ENCODE results near the gene CLCN3. TPM values are rescaled to one million over a fixed set of nuclear protein-coding genes. Genes with fewer than 3 reads are reported as not detected.

Gene CLCN3
- total and polyA plus RNA-seq, 8 donors = 9.1 to 41.4 (median 30.8) TPM

DNA sequence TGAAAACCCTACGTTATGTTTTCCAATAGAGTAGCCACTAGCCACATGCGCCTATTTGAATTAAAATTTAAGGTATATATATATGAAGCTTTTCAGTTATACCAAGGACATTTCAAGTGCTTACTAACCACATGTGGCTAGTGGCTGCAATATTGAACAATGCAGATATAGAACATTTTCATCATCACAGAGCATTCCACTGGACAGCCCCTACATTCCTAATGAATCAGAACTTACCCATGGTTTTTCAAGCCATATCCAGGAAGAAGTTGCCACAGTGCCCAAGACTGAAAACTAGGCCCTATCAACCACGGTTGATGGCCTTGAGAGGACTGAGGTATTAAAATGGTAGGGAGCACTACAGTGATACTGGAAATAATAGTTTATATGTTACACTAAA lies 37.7 kb upstream of the CLCN3 start:
- no peak for DNase-seq
- Histone ChIP-seq H3K4me3 (no peak overlapping the region), H3K27me3 (no peaks in the 10 kb centered on the region), H3K4me1 (no peaks in the 10 kb centered on the region), H3K36me3 (no peaks in the 10 kb centered on the region), H3K27ac (no peak overlapping the region), H3K9me3 (no peaks in the 10 kb centered on the region)
- no peak for FAIRE-seq
- no peak for ATAC-seq
- TF ChIP-seq CTCF (IDR thresholded peaks at IDR 0.05) = no peak
- 91 to 96% methylated on average over 3 of the region's 3 CpGs for WGBS, 2 donors
- intact Hi-C loops (cut with DNase I) = no loop called here

DNA sequence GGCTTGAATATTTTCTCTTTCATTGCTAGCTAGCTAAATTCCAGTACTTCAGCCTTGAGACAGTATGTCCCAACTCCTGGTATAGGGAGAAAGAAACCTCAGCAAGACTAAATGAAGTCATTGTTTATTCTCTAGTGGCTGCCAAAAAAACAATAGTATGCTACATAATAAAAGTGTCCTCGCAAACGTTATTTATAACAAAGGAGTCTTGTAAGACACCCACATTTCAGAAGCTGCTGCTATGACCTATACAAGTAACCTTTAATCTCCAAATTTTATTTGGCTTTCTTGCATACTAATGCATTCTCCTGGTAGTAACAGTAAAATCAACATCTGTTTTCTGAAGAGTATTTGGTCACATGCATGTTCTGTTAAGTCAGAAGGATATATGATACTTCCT lies 36.8 kb upstream of the CLCN3 start:
- Histone ChIP-seq H3K27me3 (no peaks in the 10 kb centered on the region), H3K4me1 (no peaks in the 10 kb centered on the region), H3K4me3 (no peak overlapping the region), H3K9me3 (no peaks in the 10 kb centered on the region), H3K36me3 (no peaks in the 10 kb centered on the region), H3K27ac (no peak overlapping the region)
- TF ChIP-seq CTCF (IDR thresholded peaks at IDR 0.05) = no peak
- ATAC-seq = no peak
- intact Hi-C loops (cut with DNase I) = no loop called here
- DNase-seq = no peak
- 41 to 42% methylated on average over 2 of the region's 2 CpGs for WGBS, 2 donors
- no peak for FAIRE-seq

GRCh38 chr4:169593050-169593560 lies 27.3 kb upstream of the CLCN3 start:
- no peaks in the 10 kb centered on the region for H3K36me3 ChIP-seq
- ATAC-seq = no peak
- 93 to 97% methylated on average over 1 of the region's 1 CpG for WGBS, 2 donors
- no peak for TF ChIP-seq CTCF (IDR thresholded peaks at IDR 0.05)
- no peak for FAIRE-seq
- H3K4me3 ChIP-seq = no peak overlapping the region
- H3K9me3 ChIP-seq = no peaks in the 10 kb centered on the region
- no peak for DNase-seq
- no peaks in the 10 kb centered on the region for H3K27me3 ChIP-seq
- no peaks in the 10 kb centered on the region for H3K4me1 ChIP-seq
- intact Hi-C loops (cut with DNase I) = no loop called here
- no peak overlapping the region for H3K27ac ChIP-seq

- ATAC-seq (no peak), FAIRE-seq (no peak), DNase-seq (no peak)
- Histone ChIP-seq H3K27me3 (no peaks in the 10 kb centered on the region), H3K9me3 (no peaks in the 10 kb centered on the region), H3K36me3 (no peaks in the 10 kb centered on the region), H3K4me3 (no peak overlapping the region), H3K4me1 (no peaks in the 10 kb centered on the region), H3K27ac (no peak overlapping the region)
- intact Hi-C loops (cut with DNase I) = no loop called here
- no peak for TF ChIP-seq CTCF (IDR thresholded peaks at IDR 0.05)
Measured at GRCh38 chr4:169594560-169595195, 25.7 kb upstream of the CLCN3 start.

- Histone ChIP-seq H3K4me3 (no peak overlapping the region), H3K4me1 (peaks cover 0 to 5% (median 4%) of the 10 kb centered on the region in 3 donors), H3K27me3 (no peaks in the 10 kb centered on the region), H3K36me3 (peaks cover 0 to 6% (median 4%) of the 10 kb centered on the region in 3 donors), H3K9me3 (no peaks in the 10 kb centered on the region), H3K27ac (no peak overlapping the region)
- no peak for TF ChIP-seq CTCF (IDR thresholded peaks at IDR 0.05)
- intact Hi-C loops (cut with DNase I) = no loop called here
- DNase-seq = no peak
- ATAC-seq = no peak
- FAIRE-seq = no peak
Measured at GRCh38 chr4:169601016-169601771, 19.2 kb upstream of the CLCN3 start.
